Inflammatory macrophage (primary cell): ENCODE measurements around the gene NRXN3.
A peak's percentile ranks its signal among the peaks of the same experiment; 100 is the strongest.

Experiments
- DNase-seq, 2 donors: peaks; one replicate each; pipeline ENCODE4 v3.0.0-alpha.2; 2020 to 2022

Gene NRXN3

DNA sequence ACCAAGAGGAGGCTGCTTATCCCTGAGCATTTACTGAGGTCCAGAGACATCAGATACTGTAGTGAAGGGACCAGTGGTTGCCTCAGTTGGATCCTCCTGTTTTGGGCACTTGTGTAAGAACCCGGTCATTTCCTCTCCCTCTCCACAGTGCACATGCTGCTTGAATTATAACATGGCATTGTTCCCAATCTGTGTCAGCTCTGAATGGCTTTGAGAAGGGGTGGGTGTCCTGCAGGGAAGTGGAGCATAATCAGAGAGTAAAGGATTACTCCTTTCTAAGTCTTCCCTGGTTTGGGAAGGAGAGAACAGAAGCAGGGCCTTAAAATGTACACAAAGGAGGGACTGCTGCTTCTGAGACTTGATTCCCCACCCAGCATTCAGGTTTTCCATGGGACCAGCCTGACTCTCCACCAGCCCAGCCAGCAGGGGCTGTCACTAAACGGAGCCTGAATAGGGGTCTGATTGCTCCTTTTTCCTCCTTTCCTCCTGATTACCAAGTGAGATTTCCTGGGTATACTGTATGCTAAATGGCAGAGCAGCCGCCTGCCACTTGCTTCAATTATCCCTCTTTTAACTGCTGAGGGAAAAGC, 78.4 kb downstream of the NRXN3 start:
- no peak for DNase-seq

GRCh38 chr14:78251308-78251707, 81.1 kb downstream of the NRXN3 start:
- no peak for DNase-seq

GRCh38 chr14:78253986-78254385, 83.8 kb downstream of the NRXN3 start:
- DNase-seq: peak in 1 of 2 donors; percentile 13

GRCh38 chr14:78254911-78255461, 84.8 kb downstream of the NRXN3 start:
- DNase-seq: peak in 1 of 2 donors; percentile 15

DNA sequence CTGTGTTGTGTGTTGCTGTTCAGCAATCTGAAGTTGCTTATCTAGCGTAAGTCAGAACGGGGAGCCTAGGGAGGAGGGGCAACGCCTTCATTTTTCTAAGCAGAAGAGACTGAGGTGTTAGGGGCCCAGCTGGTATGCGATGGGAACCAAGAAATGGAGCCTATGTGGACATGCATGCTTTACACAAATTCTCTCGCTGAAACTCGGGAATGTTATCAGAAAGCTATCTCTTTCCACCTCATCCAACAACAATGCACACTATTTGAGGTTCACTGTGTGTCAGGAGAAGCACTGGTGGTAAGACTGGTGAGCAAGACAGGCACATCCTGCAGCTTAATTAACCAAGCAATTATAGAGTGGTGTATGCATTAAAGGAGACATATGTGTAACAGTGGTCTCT, 89.7 kb downstream of the NRXN3 start:
- DNase-seq: no peak

- no peak for DNase-seq
These were observed 108.5 kb downstream of the NRXN3 start for GRCh38 chr14:78278464-78279250.

GRCh38 chr14:78282437-78282836, 112.3 kb downstream of the NRXN3 start:
- DNase-seq: no peak

- DNase-seq: no peak
These were observed 116.0 kb downstream of the NRXN3 start for GRCh38 chr14:78286210-78286609.

- no peak for DNase-seq
These were observed 121.8 kb downstream of the NRXN3 start for GRCh38 chr14:78292003-78292402.

GRCh38 chr14:78297858-78298257, 127.7 kb downstream of the NRXN3 start:
- DNase-seq: no peak

GRCh38 chr14:78298298-78298697, 128.1 kb downstream of the NRXN3 start:
- DNase-seq: no peak

DNA sequence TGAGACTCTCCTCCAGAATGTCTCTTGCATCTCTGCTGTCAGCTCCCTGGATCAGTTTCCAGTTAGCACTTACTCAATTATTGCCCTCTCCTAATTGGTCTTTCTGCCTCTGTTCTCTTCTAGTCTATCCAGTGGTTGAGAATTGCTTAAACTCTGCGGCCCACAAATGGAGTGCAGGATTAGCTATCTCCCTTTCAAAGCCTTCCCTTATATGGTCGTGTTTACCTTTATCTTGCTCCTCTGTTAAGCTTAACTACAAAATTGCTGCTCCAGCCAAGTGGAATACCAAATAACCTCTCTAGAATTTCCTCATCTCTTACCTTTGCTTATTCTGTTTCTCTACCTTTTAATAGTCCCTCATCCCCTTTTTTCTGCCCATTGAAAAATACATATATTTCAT, 132.7 kb downstream of the NRXN3 start:
- DNase-seq: no peak

DNA sequence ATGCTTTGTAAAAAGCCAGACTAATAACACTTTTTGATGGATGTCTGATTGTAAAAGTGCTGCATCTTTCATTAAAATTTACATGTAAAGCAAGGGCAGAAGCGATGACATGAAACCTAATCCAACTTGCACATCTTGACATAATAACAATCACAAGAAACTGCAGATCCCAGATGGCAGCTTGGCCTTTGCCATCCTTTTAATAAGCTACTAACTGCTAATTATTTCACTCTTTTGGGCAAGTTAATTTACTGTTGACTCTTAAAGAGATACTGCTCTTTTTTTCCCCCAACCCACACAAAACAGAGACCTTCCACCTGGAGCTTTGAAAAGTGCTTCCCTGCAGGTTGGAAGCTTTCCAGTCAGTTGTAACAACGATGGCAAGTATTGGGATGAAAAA, 137.5 kb downstream of the NRXN3 start:
- DNase-seq: no peak

- no peak for DNase-seq
These were observed 137.9 kb downstream of the NRXN3 start for GRCh38 chr14:78308079-78308478.

DNA sequence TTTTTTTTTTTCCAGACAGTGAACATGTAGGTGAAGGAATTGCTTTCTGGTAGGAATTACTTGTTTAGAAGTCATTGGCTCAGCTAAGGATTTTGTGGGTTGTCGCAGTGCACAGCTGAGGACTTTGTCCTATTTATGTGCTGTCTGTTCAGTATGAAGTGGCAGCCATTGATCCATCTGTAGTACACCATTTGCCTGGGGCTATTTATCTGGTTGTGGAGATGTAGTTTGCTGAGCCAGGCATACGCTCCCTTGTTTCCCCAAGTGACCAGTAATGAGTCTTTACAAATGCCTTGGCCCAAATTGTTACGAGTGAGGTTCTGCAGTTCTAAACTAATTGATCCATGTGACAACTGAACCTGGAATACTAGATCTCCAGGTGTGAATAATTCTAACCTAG, 140.1 kb downstream of the NRXN3 start:
- no peak for DNase-seq

- DNase-seq: no peak
These were observed 143.3 kb downstream of the NRXN3 start for GRCh38 chr14:78313499-78313898.

DNA sequence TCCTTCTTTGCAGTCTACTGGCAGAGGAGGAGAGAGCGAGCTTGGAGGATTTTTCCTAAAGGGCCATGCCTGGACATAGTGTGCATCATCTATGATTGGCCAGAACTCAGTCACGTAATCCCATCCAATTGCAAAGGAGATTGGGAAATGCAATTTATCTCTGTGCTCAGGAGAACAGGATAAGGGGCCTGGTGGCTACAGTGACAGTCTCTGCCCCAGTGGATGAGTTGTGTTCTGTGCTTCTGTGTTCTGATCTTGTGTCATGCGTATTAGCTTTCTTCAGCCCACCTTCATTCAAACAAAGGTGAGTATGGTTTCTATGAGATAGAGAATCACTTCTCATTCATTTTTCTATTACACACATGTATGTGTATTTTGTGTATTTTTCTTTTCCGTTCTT, 144.3 kb downstream of the NRXN3 start:
- no peak for DNase-seq

DNA sequence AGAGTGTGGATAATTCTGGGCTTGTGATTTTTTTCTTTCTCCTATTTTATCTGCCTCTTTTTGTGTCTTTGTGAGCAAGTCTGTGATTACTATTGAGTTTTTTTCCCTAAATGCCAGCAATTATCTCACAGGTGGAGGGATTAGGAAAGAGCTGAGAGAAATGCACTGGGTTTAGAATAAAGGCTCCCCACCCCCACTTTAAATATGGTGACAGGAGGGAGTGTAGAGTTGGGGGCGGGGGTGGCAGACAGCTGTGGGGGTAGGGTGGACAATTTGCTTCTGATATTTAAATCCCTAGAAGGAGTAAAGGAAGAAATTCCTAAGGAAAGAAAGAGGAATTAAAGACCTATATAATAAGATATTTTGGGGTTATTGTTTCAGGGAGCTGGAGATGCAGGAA, 145.9 kb downstream of the NRXN3 start:
- DNase-seq: no peak

- DNase-seq: peak; percentile 62 to 72
These were observed 146.6 kb downstream of the NRXN3 start for GRCh38 chr14:78316786-78317185.

- no peak for DNase-seq
These were observed 149.2 kb downstream of the NRXN3 start for GRCh38 chr14:78319406-78319805.

- DNase-seq: no peak
These were observed 149.9 kb downstream of the NRXN3 start for GRCh38 chr14:78319887-78320635.

- DNase-seq: no peak
These were observed 154.2 kb downstream of the NRXN3 start for GRCh38 chr14:78324353-78324752.

DNA sequence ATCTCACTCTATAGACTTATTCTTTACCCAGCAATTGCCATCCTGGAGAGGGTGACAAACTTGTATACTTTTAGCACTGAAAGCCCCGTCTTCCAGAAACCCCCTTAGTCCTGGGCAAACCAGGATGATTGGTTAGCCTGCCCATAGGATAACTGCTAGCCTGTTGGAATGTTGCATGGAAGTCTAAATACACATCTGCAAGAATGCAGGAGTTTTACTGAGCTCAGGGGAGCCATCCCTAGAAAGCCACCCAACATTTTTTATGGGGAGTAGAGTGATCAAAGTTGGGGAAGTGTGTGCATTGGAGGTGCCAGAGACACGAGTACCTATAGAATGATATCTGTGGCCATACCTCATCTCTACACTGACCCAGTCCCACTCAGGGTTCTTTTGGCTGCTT, 155.7 kb downstream of the NRXN3 start:
- no peak for DNase-seq
